ENCODE data around the gene CCNG2.

The CCNG2 gene

GRCh38 chr4:77122656-77123055 is 34.4 kb upstream of the CCNG2 start:
- Histone ChIP-seq H3K27ac (ENCODE audit: low read depth, low read length) (no peak overlapping the region), H3F3A (ENCODE audit: insufficient read depth) (peaks cover 6% of the 10 kb centered on the region; the same call in 1 of the 2 replicates)

DNA sequence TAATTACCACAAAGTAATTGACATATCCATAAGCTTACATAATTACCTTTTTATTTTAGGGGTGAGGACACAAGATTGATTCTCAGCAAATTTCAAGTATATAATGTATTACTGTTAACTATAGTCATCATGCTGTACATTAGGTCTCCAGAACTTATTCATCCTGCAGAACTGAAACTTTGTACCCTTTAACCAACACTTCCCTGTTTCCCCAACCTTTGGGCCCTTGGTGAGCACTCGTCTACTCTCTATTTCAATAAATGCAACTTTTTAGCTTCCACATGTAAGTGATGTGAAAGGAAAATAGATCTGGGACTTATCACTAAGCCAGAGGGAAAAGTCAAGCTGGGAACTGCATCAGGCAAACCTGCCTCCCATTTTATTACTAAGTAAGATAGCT is 33.6 kb upstream of the CCNG2 start:
- no peak overlapping the region for H3K4me3 ChIP-seq (ENCODE audit: insufficient read depth, low read length, poor library complexity, severe bottlenecking)
- H3K9ac ChIP-seq (ENCODE audit: low read length) = no peak overlapping the region
- TF ChIP-seq EZH2phosphoT487 (conservative IDR thresholded peaks at IDR 0.05; ENCODE audit: low read length) = no peak
- no peak overlapping the region for H3K4me2 ChIP-seq (ENCODE audit: low read depth, low read length, poor library complexity, severe bottlenecking)
- H3K9me3 ChIP-seq (ENCODE audit: insufficient read depth, low read length) = no peaks in the 10 kb centered on the region
- peaks cover 6% of the 10 kb centered on the region; the same call in 1 of the 2 replicates for H3F3A ChIP-seq (ENCODE audit: insufficient read depth)
- H3K27ac ChIP-seq (ENCODE audit: low read depth, low read length) = no peak overlapping the region
- no peaks in the 10 kb centered on the region for H3K9me2 ChIP-seq (replicated peaks; ENCODE audit: insufficient read depth, low read length)
- no peaks in the 10 kb centered on the region for H3K36me3 ChIP-seq (ENCODE audit: low read length)
- no peaks in the 10 kb centered on the region for H4K20me1 ChIP-seq (ENCODE audit: low read depth, low read length)
- no peaks in the 10 kb centered on the region for H3K27me3 ChIP-seq (ENCODE audit: low read length)
- no peak overlapping the region for H2AFZ ChIP-seq (ENCODE audit: low read depth, low read length, severe bottlenecking)
- no peaks in the 10 kb centered on the region for H3K79me2 ChIP-seq (ENCODE audit: insufficient read depth, low read length)

More at GRCh38 chr4:77122656-77123055, 34.4 kb upstream of the CCNG2 start:
- Histone ChIP-seq H3K36me3 (ENCODE audit: low read length) (no peaks in the 10 kb centered on the region), H3K27me3 (ENCODE audit: low read length) (no peaks in the 10 kb centered on the region), H3K9ac (ENCODE audit: low read length) (no peak overlapping the region), H3K79me2 (ENCODE audit: insufficient read depth, low read length) (no peaks in the 10 kb centered on the region), H3K9me3 (ENCODE audit: insufficient read depth, low read length) (no peaks in the 10 kb centered on the region), H3K4me2 (ENCODE audit: low read depth, low read length, poor library complexity, severe bottlenecking) (no peak overlapping the region), H4K20me1 (ENCODE audit: low read depth, low read length) (no peaks in the 10 kb centered on the region), H2AFZ (ENCODE audit: low read depth, low read length, severe bottlenecking) (no peak overlapping the region), H3K4me3 (ENCODE audit: insufficient read depth, low read length, poor library complexity, severe bottlenecking) (no peak overlapping the region), H3K9me2 (replicated peaks; ENCODE audit: insufficient read depth, low read length) (no peaks in the 10 kb centered on the region)
- no peak for TF ChIP-seq EZH2phosphoT487 (conservative IDR thresholded peaks at IDR 0.05; ENCODE audit: low read length)

DNA sequence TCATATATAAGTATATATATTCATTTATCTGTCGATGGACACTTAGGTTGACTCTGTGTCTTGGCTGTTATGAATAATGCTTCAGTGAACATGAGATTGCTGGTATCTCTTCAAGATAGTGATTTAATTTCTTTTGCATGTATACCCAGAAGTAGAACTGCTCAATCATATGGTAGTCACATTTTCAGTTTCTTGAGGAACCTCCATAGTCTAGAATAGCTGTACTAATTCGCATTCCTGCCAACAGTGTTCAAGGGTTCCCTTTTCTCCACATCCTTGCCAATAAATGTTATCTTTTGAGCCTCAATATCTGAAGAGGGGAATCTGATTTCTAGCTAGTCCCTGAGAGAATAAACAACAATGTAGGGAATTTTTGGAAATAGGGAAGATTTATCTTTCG is 32.4 kb upstream of the CCNG2 start:
- Histone ChIP-seq H3K9ac (ENCODE audit: low read length) (no peak overlapping the region), H3K9me2 (replicated peaks; ENCODE audit: insufficient read depth, low read length) (no peaks in the 10 kb centered on the region), H3K4me3 (ENCODE audit: insufficient read depth, low read length, poor library complexity, severe bottlenecking) (no peak overlapping the region), H3K36me3 (ENCODE audit: low read length) (no peaks in the 10 kb centered on the region), H2AFZ (ENCODE audit: low read depth, low read length, severe bottlenecking) (no peak overlapping the region), H3K9me3 (ENCODE audit: insufficient read depth, low read length) (no peaks in the 10 kb centered on the region), H4K20me1 (ENCODE audit: low read depth, low read length) (no peaks in the 10 kb centered on the region), H3K27me3 (ENCODE audit: low read length) (no peaks in the 10 kb centered on the region), H3F3A (ENCODE audit: insufficient read depth) (peaks cover 6% of the 10 kb centered on the region; the same call in 1 of the 2 replicates), H3K79me2 (ENCODE audit: insufficient read depth, low read length) (no peaks in the 10 kb centered on the region), H3K27ac (ENCODE audit: low read depth, low read length) (no peak overlapping the region), H3K4me2 (ENCODE audit: low read depth, low read length, poor library complexity, severe bottlenecking) (no peak overlapping the region)
- TF ChIP-seq, protein P1, sequence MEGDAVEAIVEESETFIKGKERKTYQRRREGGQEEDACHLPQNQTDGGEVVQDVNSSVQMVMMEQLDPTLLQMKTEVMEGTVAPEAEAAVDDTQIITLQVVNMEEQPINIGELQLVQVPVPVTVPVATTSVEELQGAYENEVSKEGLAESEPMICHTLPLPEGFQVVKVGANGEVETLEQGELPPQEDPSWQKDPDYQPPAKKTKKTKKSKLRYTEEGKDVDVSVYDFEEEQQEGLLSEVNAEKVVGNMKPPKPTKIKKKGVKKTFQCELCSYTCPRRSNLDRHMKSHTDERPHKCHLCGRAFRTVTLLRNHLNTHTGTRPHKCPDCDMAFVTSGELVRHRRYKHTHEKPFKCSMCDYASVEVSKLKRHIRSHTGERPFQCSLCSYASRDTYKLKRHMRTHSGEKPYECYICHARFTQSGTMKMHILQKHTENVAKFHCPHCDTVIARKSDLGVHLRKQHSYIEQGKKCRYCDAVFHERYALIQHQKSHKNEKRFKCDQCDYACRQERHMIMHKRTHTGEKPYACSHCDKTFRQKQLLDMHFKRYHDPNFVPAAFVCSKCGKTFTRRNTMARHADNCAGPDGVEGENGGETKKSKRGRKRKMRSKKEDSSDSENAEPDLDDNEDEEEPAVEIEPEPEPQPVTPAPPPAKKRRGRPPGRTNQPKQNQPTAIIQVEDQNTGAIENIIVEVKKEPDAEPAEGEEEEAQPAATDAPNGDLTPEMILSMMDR (IDR thresholded peaks at IDR 0.05; ENCODE audit: insufficient read depth, low read length, poor library complexity, severe bottlenecking) = no peak
- no peak for TF ChIP-seq EZH2phosphoT487 (conservative IDR thresholded peaks at IDR 0.05; ENCODE audit: low read length)

GRCh38 chr4:77125961-77126360 is 31.0 kb upstream of the CCNG2 start:
- no peaks in the 10 kb centered on the region for H3K79me2 ChIP-seq (ENCODE audit: insufficient read depth, low read length)
- no peak for TF ChIP-seq EZH2phosphoT487 (conservative IDR thresholded peaks at IDR 0.05; ENCODE audit: low read length)
- TF ChIP-seq, protein P1 (IDR thresholded peaks at IDR 0.05; ENCODE audit: insufficient read depth, low read length, poor library complexity, severe bottlenecking) = no peak
- no peak overlapping the region for H3K9ac ChIP-seq (ENCODE audit: low read length)
- H3K9me3 ChIP-seq (ENCODE audit: insufficient read depth, low read length) = no peaks in the 10 kb centered on the region
- no peak overlapping the region for H3K4me3 ChIP-seq (ENCODE audit: insufficient read depth, low read length, poor library complexity, severe bottlenecking)
- no peaks in the 10 kb centered on the region for H4K20me1 ChIP-seq (ENCODE audit: low read depth, low read length)
- no peak overlapping the region for H2AFZ ChIP-seq (ENCODE audit: low read depth, low read length, severe bottlenecking)
- no peak overlapping the region for H3K4me2 ChIP-seq (ENCODE audit: low read depth, low read length, poor library complexity, severe bottlenecking)
- H3K9me2 ChIP-seq (replicated peaks; ENCODE audit: insufficient read depth, low read length) = no peaks in the 10 kb centered on the region
- no peaks in the 10 kb centered on the region for H3K27me3 ChIP-seq (ENCODE audit: low read length)
- peaks cover 6% of the 10 kb centered on the region; the same call in 1 of the 2 replicates for H3F3A ChIP-seq (ENCODE audit: insufficient read depth)
- no peak overlapping the region for H3K27ac ChIP-seq (ENCODE audit: low read depth, low read length)
- H3K36me3 ChIP-seq (ENCODE audit: low read length) = no peaks in the 10 kb centered on the region
